ENCODE measurements around the gene MTAP. TPM values are rescaled to one million over a fixed set of nuclear protein-coding genes. Genes with fewer than 3 reads are reported as not detected.

The MTAP gene
- total and polyA plus RNA-seq, 10 donors: 11.9 to 56.3 (median 42.1) TPM

GRCh38 chr9:21770871-21771560 is 31.4 kb upstream of the MTAP start:
- no peak overlapping the region for H3K4me3 ChIP-seq
- no peak overlapping the region for H3K27ac ChIP-seq
- no peak for DNase-seq
- TF ChIP-seq POLR2A (IDR thresholded peaks at IDR 0.05): no peak
- no peak for TF ChIP-seq POLR2AphosphoS5 (IDR thresholded peaks at IDR 0.05)
- TF ChIP-seq CTCF (IDR thresholded peaks at IDR 0.05 in 8 of 11, conservative IDR thresholded peaks at IDR 0.05 in 3 of 11): no peak
- no peaks in the 10 kb centered on the region for H3K9me3 ChIP-seq
- H3K4me1 ChIP-seq: no peaks in the 10 kb centered on the region
- intact Hi-C loops (cut with DNase I; ENCODE audit: low total_unique reads): no loop called here
- WGBS, 5 donors: 38 to 74% (median 48%) methylated on average over 1 of the region's 1 CpG
- no peaks in the 10 kb centered on the region for H3K36me3 ChIP-seq
- H3K27me3 ChIP-seq (replicated peaks in 1 of 7): peaks cover 0 to 7% (median 0%) of the 10 kb centered on the region in 7 donors

GRCh38 chr9:21777701-21778100 is 24.7 kb upstream of the MTAP start:
- WGBS, 5 donors: 79 to 94% (median 85%) methylated on average over 1 of the region's 1 CpG
- H3K4me3 ChIP-seq: no peak overlapping the region
- H3K9me3 ChIP-seq: no peaks in the 10 kb centered on the region
- H3K4me1 ChIP-seq: peaks cover 0 to 18% (median 8%) of the 10 kb centered on the region in 6 donors
- H3K27ac ChIP-seq: no peak overlapping the region
- H3K36me3 ChIP-seq: no peaks in the 10 kb centered on the region
- DNase-seq: no peak
- H3K27me3 ChIP-seq (replicated peaks in 1 of 7): peaks cover 0 to 7% (median 0%) of the 10 kb centered on the region in 7 donors
- no peak for TF ChIP-seq POLR2A (IDR thresholded peaks at IDR 0.05)
- TF ChIP-seq CTCF (IDR thresholded peaks at IDR 0.05 in 8 of 11, conservative IDR thresholded peaks at IDR 0.05 in 3 of 11): no peak
- TF ChIP-seq POLR2AphosphoS5 (IDR thresholded peaks at IDR 0.05): no peak
- intact Hi-C loops (cut with DNase I; ENCODE audit: low total_unique reads): no loop called here

- Histone ChIP-seq H3K4me3 (no peak overlapping the region), H3K27me3 (replicated peaks in 1 of 7) (peaks cover 0 to 7% (median 0%) of the 10 kb centered on the region in 7 donors), H3K9me3 (no peaks in the 10 kb centered on the region), H3K4me1 (peaks cover 0 to 18% (median 8%) of the 10 kb centered on the region in 6 donors), H3K36me3 (no peaks in the 10 kb centered on the region), H3K27ac (no peak overlapping the region)
- no peak for DNase-seq
- 20 to 33% (median 26%) methylated on average over 1 of the region's 1 CpG for WGBS, 5 donors
- no peak for TF ChIP-seq POLR2A (IDR thresholded peaks at IDR 0.05)
- TF ChIP-seq POLR2AphosphoS5 (IDR thresholded peaks at IDR 0.05): no peak
- no peak for TF ChIP-seq CTCF (IDR thresholded peaks at IDR 0.05 in 8 of 11, conservative IDR thresholded peaks at IDR 0.05 in 3 of 11)
- intact Hi-C loops (cut with DNase I; ENCODE audit: low total_unique reads): no loop called here
These were observed 24.1 kb upstream of the MTAP start for GRCh38 chr9:21778304-21778703.

GRCh38 chr9:21779397-21779796 is 23.0 kb upstream of the MTAP start:
- no peak overlapping the region for H3K4me3 ChIP-seq
- H3K9me3 ChIP-seq: no peaks in the 10 kb centered on the region
- TF ChIP-seq POLR2AphosphoS5 (IDR thresholded peaks at IDR 0.05) (no peak), POLR2A (IDR thresholded peaks at IDR 0.05) (no peak), CTCF (IDR thresholded peaks at IDR 0.05 in 8 of 11, conservative IDR thresholded peaks at IDR 0.05 in 3 of 11) (no peak)
- H3K27me3 ChIP-seq (replicated peaks in 1 of 7): peaks cover 0 to 7% (median 0%) of the 10 kb centered on the region in 7 donors
- peaks cover 0 to 18% (median 8%) of the 10 kb centered on the region in 6 donors for H3K4me1 ChIP-seq
- no peak for DNase-seq
- WGBS, 5 donors: 63 to 81% (median 73%) methylated on average over 2 of the region's 2 CpGs
- H3K27ac ChIP-seq: no peak overlapping the region
- intact Hi-C loops (cut with DNase I; ENCODE audit: low total_unique reads): no loop called here
- H3K36me3 ChIP-seq: no peaks in the 10 kb centered on the region
